ENCODE data around the gene CCDC146.
"Not testable (repeated sequence)": the region's sequence is repeated elsewhere in the genome, so short reads cannot be mapped to it uniquely, and the experiment has no call there.

Gene CCDC146

DNA sequence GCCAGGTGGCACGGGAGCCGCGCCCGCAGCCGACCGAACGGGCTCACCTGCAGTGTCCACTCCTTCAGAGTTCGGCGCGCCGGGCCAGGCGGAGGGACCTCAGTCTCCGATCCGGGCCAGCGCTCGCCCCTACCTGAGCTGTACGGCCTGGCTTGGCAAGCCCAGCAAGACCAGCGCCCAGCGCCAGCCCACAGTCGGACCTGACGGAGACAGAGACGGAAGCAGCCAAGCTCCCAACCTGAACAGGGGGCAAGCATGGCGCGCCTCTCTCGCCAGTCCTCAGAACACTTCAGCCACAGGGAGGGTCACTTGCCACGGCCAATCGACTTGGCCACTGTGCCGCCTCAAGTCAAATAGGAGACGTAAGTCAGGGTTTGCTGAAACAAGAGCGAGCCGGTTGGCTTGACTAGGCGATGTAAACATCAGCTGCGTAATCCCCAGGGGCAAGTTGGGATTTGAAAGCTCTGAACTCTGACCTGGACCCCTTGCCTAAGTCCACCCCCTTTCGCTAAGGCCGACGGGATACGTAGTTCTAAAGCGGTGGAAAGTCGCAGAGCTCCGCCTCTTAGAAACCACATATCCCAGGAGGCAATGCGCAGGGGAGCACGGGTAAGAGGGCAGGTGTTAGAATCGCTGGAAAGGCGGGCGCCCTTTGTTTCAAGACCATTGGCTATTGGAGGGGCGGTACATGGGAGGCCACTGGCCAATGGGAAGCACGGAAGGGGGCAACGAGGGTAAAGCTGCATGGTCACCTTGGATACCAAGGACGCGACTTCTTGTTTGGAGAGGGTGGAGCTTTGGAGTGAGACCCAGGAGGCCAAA lies at the start of gene CCDC146:
CCDC146 (plus strand) TSS at position 756 of the 822 bp plus-strand sequence. CDS start 45,054 bp downstream, outside the sequence.
- peak; percentile 49 for DNase-seq (ENCODE audit: low spot score)

GRCh38 chr7:77074786-77075396 lies 47.5 kb upstream of the CCDC146 start:
- DNase-seq (ENCODE audit: low spot score) = not testable (repeated sequence)

DNA sequence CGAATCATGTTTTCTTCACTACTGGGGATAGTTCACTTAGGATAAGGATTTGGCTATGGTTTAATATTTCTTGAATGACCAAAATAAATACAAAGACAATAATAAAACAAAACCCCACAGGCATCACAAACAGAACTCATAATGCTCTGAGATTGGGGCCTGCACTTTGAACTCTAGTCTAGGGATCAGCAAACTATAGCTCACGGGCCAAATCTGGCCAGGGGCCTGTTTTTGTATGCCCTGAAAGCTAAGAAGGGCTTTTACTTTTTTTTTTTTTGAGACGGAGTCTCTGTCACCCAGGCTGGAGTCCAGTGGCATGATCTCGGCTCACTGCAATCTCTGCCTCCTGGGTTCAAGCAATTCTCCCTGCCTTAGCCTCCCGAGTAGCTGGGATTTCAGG lies 45.4 kb upstream of the CCDC146 start:
- not testable (repeated sequence) for DNase-seq (ENCODE audit: low spot score)

DNA sequence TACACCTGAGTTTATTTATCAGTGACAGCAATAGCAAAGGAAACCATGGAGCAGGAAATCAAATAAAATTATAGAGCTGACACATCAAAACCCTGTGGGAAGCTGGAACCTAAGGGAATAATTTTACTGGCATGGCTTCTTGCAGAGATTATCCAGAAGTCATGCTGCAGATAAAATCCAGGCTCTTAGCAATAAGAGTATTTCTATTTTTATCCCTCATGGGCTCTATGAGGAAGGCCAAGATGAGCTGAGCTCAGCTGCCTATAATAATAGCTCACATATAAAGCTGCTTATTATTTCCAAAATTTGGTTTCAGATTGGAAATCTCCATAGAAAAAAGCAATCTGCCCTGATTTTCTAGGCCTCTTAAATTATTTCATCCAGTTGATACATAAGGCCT lies 43.3 kb upstream of the CCDC146 start:
- not testable (repeated sequence) for DNase-seq (ENCODE audit: low spot score)

GRCh38 chr7:77079624-77080023 lies 42.8 kb upstream of the CCDC146 start:
- not testable (repeated sequence) for DNase-seq (ENCODE audit: low spot score)

DNA sequence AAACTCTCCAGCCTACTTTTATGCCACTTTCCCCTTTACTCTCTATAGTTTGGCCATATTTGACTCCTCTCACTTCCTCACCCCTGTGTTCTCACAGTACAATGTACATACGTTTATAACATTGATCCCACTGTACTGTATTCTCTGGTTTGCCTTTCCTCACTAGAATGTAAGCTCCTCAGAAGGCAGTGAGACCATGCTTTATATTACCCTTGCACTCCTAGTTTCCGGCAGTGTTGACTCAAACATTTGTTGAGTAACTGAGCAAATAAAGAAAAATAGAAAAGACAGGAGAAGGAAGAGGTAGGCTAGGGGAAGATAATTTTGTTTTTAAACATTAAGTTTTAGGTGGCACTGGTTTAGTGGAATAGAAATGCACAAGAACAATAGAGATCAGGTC lies 42.2 kb upstream of the CCDC146 start:
- not testable (repeated sequence) for DNase-seq (ENCODE audit: low spot score)

DNA sequence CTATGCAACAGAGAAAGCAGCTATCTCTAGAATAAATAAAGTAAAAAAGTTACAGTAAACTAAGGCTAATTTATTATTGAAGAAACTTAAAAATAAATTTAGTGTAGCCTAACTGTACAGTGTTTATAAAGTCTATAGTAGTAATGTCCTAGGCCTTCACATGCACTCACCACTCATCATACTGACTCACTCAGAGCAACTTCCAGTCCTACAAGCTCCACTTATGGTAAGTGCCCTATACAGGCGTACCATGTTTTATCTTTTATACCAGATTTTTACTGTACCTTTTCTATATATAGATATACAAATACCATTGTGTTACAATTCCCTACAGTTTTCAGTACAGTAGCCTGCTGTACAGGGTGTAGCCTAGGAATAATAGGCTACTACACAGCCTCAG lies 40.2 kb upstream of the CCDC146 start:
- not testable (repeated sequence) for DNase-seq (ENCODE audit: low spot score)

DNA sequence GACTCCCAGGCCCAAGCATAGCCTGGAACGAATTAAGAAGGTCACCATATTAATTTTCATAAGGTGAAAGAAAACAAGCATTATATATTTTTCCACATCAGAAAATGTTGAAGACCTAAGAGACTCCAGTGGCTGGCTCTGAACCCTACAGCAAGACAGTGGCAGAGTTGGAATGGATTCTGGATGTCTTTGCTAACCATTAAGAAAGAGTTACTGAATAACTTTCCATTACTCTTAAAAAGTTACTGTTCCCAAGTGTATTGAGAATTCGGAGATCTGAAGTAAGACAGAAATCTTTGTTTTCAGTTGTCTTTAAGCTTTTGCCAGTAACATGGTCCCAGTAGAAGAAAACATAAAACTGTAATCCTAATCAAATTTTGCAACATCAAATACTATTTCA lies 30.1 kb upstream of the CCDC146 start:
- not testable (repeated sequence) for DNase-seq (ENCODE audit: low spot score)

DNA sequence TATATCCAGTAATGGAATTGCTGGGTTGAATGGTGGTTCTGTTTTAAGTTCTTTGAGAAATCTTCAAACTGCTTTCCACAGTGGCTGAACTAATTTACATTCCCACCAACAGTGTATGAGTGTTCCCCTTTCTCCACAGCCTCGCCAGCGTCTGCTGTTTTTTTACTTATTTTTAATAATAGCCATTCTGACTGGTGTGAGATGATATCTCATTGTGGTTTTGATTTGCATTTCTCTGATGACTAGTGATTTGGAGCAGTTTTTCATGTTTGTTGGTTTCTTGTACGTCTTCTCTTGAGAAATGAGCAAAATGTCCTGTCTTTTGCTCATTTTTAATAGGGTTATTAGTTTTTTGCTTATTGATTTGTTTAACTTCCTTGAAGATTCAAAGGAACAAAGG lies 21.9 kb upstream of the CCDC146 start:
- DNase-seq (ENCODE audit: low spot score) = not testable (repeated sequence)

DNA sequence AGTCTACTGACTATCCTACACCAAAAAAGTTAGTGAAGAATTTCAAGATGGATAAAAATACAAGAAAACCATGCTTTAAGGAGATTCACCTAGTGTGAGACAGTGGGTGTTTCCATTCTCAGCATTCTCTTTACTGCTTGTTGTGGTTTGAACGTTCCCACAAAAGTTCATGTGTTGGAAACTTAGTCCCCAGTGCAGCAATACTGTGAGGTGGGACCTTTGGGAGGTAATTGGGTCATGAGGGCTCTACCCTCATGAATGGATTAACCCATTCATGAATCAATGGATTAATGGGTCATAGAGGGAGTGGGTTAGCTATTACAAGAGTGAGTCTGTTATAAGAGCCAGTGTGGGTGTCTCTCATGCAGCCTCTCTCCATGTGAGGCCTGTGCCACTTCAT lies 21.2 kb upstream of the CCDC146 start:
- not testable (repeated sequence) for DNase-seq (ENCODE audit: low spot score)

DNA sequence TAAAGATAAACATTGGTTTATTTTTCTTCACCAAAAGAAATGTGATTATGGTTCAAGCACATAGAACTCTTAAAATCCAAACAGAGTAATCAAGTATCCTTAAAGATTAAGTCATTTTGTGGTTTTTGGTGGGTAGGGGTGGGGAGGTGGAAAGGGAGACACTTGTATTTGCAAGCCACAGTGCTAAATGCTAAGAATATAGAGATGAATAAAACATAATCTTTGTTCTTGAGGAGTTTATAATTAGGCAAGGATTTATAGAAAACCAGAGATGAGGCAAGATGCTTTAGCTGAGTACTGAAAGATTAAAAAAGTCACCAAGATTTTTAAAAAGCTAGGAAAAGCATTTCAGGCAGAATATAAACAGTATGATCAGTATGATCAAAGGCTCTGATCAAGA lies 19.7 kb upstream of the CCDC146 start:
- not testable (repeated sequence) for DNase-seq (ENCODE audit: low spot score)

GRCh38 chr7:77105904-77106303 lies 16.5 kb upstream of the CCDC146 start:
- not testable (repeated sequence) for DNase-seq (ENCODE audit: low spot score)

GRCh38 chr7:77107659-77108058 lies 14.8 kb upstream of the CCDC146 start:
- DNase-seq (ENCODE audit: low spot score) = not testable (repeated sequence)

GRCh38 chr7:77108362-77108761 lies 14.1 kb upstream of the CCDC146 start:
- not testable (repeated sequence) for DNase-seq (ENCODE audit: low spot score)

DNA sequence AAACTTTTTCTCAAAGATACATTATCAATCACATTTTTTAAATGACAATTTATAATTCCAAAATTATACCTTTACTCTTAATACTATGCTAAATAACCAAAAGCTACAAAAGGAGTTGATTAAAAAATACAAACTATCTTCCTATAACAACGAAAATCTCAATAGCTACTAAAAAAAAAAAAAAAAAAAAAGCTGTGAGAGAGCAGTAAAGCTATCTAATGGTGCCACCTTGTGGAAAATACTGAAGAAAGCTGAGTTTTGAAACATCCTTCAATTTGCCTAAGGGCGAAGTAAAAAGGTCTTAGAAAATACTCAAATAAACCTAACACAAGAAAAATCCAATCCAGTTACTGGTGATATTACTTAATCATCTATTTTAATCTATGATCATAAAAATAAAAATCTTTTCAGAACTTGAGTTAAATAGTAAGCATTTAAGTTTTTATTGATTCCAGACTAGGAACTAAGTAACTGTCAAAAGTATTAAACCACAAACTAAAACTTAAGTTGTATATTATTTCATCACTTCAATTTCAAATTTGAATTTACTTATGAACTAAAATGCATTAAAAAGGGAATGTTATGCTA lies 9.6 kb upstream of the CCDC146 start:
- not testable (repeated sequence) for DNase-seq (ENCODE audit: low spot score)

DNA sequence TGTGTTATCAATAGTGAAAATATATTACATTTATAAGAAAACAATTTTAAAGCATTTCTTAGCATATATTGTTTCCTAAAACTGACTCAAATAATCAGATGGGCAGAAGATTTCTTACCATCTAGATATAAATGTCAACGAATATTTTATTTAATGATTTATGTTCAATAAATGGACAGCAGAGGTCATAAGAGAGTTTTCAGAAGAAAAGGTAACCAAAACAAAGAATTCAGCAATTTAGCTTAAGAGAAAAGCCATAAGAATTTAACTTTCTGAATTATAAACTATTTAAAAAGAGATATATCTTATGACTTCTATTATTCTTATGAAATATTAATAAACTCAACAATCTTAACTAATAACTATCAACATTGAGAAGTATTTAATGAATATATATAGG lies 3.1 kb downstream of the CCDC146 start:
- DNase-seq (ENCODE audit: low spot score) = not testable (repeated sequence)

GRCh38 chr7:77127009-77127408 lies 4.6 kb downstream of the CCDC146 start:
- not testable (repeated sequence) for DNase-seq (ENCODE audit: low spot score)

GRCh38 chr7:77128582-77129410 lies 6.4 kb downstream of the CCDC146 start:
- DNase-seq (ENCODE audit: low spot score) = not testable (repeated sequence)

GRCh38 chr7:77131781-77132180 lies 9.4 kb downstream of the CCDC146 start:
- DNase-seq (ENCODE audit: low spot score) = not testable (repeated sequence)

GRCh38 chr7:77138668-77139067 lies 16.3 kb downstream of the CCDC146 start:
- not testable (repeated sequence) for DNase-seq (ENCODE audit: low spot score)

DNA sequence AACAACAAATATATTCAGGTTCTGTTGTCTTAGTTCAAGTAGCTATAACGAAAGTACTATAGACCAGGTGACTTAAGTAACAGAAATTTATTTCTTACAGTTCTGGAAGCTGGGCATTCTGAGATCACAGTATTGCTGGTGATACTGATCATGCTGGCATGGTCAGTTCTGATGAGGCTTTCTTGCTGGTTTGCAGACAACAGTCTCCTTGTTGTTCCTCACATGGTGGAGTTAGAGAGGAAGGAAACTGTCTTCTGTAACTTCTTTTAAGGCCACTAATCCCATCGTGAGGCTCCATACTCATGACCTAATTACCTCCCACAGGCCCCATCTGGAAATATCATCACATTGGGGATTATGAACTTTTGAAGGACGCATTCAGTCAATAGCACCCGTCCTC lies 17.9 kb downstream of the CCDC146 start:
- not testable (repeated sequence) for DNase-seq (ENCODE audit: low spot score)

DNA sequence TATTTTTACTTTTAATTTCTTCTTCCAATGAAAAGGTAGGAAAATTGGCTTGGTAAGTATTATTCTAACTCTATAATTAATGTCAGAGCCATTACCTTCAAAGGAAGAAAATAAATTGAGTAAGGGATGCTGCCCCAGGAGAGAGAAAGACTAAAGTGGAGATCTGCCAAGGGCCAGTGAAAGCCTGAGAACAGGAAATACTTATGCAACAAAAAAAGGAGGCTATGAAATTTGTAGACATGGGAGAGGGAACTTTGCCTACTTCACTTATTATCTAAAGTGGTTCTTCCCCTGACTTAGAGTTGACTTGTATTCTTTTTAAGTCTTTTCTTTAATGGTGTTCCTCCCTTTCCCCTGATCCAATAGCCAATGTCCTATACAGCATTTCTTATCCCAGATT lies 29.8 kb downstream of the CCDC146 start:
- DNase-seq (ENCODE audit: low spot score) = not testable (repeated sequence)
